ENCODE results near the gene ADD1.

GRCh38 chr4:2942037-2942531 lies 98.4 kb downstream of the ADD1 start:
- TF ChIP-seq, protein P1, sequence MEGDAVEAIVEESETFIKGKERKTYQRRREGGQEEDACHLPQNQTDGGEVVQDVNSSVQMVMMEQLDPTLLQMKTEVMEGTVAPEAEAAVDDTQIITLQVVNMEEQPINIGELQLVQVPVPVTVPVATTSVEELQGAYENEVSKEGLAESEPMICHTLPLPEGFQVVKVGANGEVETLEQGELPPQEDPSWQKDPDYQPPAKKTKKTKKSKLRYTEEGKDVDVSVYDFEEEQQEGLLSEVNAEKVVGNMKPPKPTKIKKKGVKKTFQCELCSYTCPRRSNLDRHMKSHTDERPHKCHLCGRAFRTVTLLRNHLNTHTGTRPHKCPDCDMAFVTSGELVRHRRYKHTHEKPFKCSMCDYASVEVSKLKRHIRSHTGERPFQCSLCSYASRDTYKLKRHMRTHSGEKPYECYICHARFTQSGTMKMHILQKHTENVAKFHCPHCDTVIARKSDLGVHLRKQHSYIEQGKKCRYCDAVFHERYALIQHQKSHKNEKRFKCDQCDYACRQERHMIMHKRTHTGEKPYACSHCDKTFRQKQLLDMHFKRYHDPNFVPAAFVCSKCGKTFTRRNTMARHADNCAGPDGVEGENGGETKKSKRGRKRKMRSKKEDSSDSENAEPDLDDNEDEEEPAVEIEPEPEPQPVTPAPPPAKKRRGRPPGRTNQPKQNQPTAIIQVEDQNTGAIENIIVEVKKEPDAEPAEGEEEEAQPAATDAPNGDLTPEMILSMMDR (IDR thresholded peaks at IDR 0.05): no peak
- TF ChIP-seq POLR2A (IDR thresholded peaks at IDR 0.05): no peak

Measured in heart left ventricle (tissue), 13 donors.